Esophagus (tissue), 2 donors: ENCODE data around the gene AIPL1. TPM values are rescaled to one million over a fixed set of nuclear protein-coding genes. Genes with fewer than 3 reads are reported as not detected.

Experiments used
- H3K27ac ChIP-seq, 2 donors: one replicate each; pipeline ENCODE4 v1.5.1; 2013; ENCODE audit warnings: low read depth in 2 of 2, mild to moderate bottlenecking in 2 of 2, inconsistent platforms in 1 of 2, low read length in 1 of 2, moderate library complexity in 1 of 2
- H3K27me3 ChIP-seq, 2 donors: one replicate each; pipeline ENCODE4 v1.6.1; 2013; ENCODE audit warnings: low read length in 2 of 2, control low read depth in 1 of 2, mild to moderate bottlenecking in 1 of 2; ENCODE audit not compliant: insufficient read depth in 2 of 2, control insufficient read depth in 1 of 2
- H3K36me3 ChIP-seq, 2 donors: one replicate each; pipeline ENCODE4 v1.6.1; 2013; ENCODE audit warnings: low read length in 1 of 2; ENCODE audit not compliant: control insufficient read depth in 2 of 2, insufficient read depth in 2 of 2
- H3K4me1 ChIP-seq, 2 donors: one replicate each; pipeline ENCODE4 v1.6.1; 2013; ENCODE audit warnings: low read length in 1 of 2; ENCODE audit not compliant: control insufficient read depth in 2 of 2, insufficient read depth in 2 of 2
- H3K4me3 ChIP-seq, 2 donors: one replicate each; pipeline ENCODE4 v1.5.1; 2013; ENCODE audit warnings: low read length in 2 of 2, mild to moderate bottlenecking in 2 of 2, low read depth in 1 of 2, moderate library complexity in 1 of 2
- H3K9me3 ChIP-seq, 2 donors: one replicate each; pipeline ENCODE4 v1.6.1; 2013; ENCODE audit warnings: mild to moderate bottlenecking in 2 of 2, low read depth in 1 of 2, low read length in 1 of 2, moderate library complexity in 1 of 2; ENCODE audit not compliant: control insufficient read depth in 2 of 2, insufficient read depth in 1 of 2
- WGBS, 2 donors: extraction: QIAGEN DNeasy Blood & Tissue Kit; methylation state at CpG; one replicate each; pipeline ENCODE4 v1.1.7; 2013; 5-methylcytosine and 5-hydroxymethylcytosine counted together
- polyA plus RNA-seq, 2 donors: library from polyadenylated mRNA; stranded (reverse); fragments of 200-250 nt; gene quantifications; one replicate each; pipeline ENCODE4 v1.2.3, GENCODE V29; 2013
- donor health status: healthy with polysubstance abuse.
- donor health status: Bipolar disorder and iron deficiency.

The AIPL1 gene
- polyA plus RNA-seq, 2 donors = not detected

GRCh38 chr17:6408276-6408675 is 26.6 kb downstream of the AIPL1 start:
- Histone ChIP-seq H3K36me3 (no peaks in the 10 kb centered on the region), H3K4me3 (no peak overlapping the region), H3K4me1 (no peaks in the 10 kb centered on the region), H3K27me3 (no peaks in the 10 kb centered on the region), H3K27ac (no peak overlapping the region), H3K9me3 (no peaks in the 10 kb centered on the region)
- WGBS, 2 donors = 58 to 66% methylated on average over 6 of the region's 6 CpGs

DNA sequence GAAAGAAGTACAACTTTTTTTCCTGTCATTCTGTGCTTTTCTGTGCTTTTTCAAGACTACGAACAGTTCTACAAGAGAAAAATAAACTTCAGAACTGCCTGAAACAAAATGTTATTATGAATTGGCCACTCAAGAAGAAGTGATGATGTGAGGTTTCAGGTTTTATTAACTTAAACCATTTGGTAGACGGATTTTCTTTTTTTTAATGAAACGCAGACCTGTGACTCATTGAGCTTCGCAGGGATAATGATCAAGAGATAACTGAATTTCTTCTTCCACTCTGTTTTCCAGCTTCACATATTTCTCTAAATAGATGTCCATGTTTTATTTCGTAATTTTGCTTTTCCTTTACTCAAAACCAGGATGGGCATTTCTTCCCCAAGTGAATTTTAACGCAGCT is 32.7 kb downstream of the AIPL1 start:
- H3K4me1 ChIP-seq = no peaks in the 10 kb centered on the region
- H3K27ac ChIP-seq = no peak overlapping the region
- no peak overlapping the region for H3K4me3 ChIP-seq
- H3K36me3 ChIP-seq = no peaks in the 10 kb centered on the region
- H3K27me3 ChIP-seq = no peaks in the 10 kb centered on the region
- 77 to 83% methylated on average over 6 of the region's 6 CpGs for WGBS, 2 donors
- peaks cover 0 to 3% of the 10 kb centered on the region in 2 donors for H3K9me3 ChIP-seq

DNA sequence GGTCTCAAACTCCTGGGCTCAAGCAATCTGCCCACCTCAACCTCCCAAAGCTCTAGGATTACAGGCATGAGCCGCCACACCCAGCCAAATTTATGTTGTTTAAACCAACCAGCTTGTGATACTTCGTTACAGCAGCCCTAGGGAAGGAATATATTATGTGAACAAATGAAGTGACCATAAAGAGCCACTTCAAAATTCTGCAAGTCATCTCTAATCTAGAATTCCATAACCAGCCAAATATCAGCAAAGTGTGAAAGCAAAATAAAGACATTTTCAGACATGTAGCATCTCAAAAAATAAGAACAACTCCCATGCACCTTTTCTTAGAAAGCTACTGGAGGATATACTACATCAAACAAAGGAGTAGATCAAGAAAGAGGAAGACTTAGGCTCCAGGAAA is 36.0 kb downstream of the AIPL1 start:
- Histone ChIP-seq H3K4me1 (no peaks in the 10 kb centered on the region), H3K27ac (no peak overlapping the region), H3K36me3 (no peaks in the 10 kb centered on the region), H3K27me3 (no peaks in the 10 kb centered on the region), H3K4me3 (no peak overlapping the region), H3K9me3 (peaks cover 0 to 3% of the 10 kb centered on the region in 2 donors)
- WGBS, 2 donors = 52 to 67% methylated on average over 2 of the region's 2 CpGs

- no peaks in the 10 kb centered on the region for H3K36me3 ChIP-seq
- no peak overlapping the region for H3K27ac ChIP-seq
- H3K27me3 ChIP-seq = no peaks in the 10 kb centered on the region
- H3K9me3 ChIP-seq = no peaks in the 10 kb centered on the region
- WGBS, 2 donors = 35% methylated on average over 8 of the region's 8 CpGs
- no peaks in the 10 kb centered on the region for H3K4me1 ChIP-seq
- H3K4me3 ChIP-seq = no peak overlapping the region
Observed at GRCh38 chr17:6394055-6394606, 40.8 kb downstream of the AIPL1 start.

GRCh38 chr17:6393351-6393952 is 41.5 kb downstream of the AIPL1 start:
- 40 to 43% methylated on average over 15 of the region's 15 CpGs for WGBS, 2 donors

GRCh38 chr17:6392609-6393350 is 42.1 kb downstream of the AIPL1 start:
- no peak overlapping the region for H3K27ac ChIP-seq
- no peaks in the 10 kb centered on the region for H3K4me1 ChIP-seq
- H3K36me3 ChIP-seq = no peaks in the 10 kb centered on the region
- no peaks in the 10 kb centered on the region for H3K9me3 ChIP-seq
- no peak overlapping the region for H3K4me3 ChIP-seq
- H3K27me3 ChIP-seq = no peaks in the 10 kb centered on the region
- 30 to 31% methylated on average over 13 of the region's 13 CpGs for WGBS, 2 donors

More at GRCh38 chr17:6393351-6393952, 41.5 kb downstream of the AIPL1 start:
- no peak overlapping the region for H3K4me3 ChIP-seq
- H3K27ac ChIP-seq = no peak overlapping the region
- no peaks in the 10 kb centered on the region for H3K9me3 ChIP-seq
- no peaks in the 10 kb centered on the region for H3K27me3 ChIP-seq
- no peaks in the 10 kb centered on the region for H3K4me1 ChIP-seq
- H3K36me3 ChIP-seq = no peaks in the 10 kb centered on the region

DNA sequence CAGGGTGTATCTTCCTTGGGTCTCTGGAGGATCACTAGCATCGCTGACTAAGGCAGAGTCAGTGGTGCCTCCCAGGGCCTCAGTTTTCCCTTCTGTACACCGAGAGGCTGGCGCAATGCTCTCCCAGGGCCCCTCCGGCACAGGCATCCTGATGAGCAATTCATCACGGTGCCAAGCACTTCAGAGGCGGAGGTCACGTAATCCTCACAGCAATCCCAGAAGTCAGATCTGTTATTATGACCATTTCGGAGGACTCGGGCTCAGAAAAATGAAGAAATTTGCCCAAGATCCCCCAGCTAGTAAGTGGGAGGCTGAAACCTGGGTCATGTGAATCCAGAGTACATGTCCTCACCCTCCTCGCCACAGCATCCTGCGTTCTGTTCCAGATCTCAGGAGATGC is 46.5 kb downstream of the AIPL1 start:
- no peaks in the 10 kb centered on the region for H3K4me1 ChIP-seq
- peaks cover 0 to 3% of the 10 kb centered on the region in 2 donors for H3K9me3 ChIP-seq
- no peak overlapping the region for H3K4me3 ChIP-seq
- H3K27ac ChIP-seq = no peak overlapping the region
- WGBS, 2 donors = 76 to 83% methylated on average over 11 of the region's 11 CpGs
- no peaks in the 10 kb centered on the region for H3K36me3 ChIP-seq
- no peaks in the 10 kb centered on the region for H3K27me3 ChIP-seq

DNA sequence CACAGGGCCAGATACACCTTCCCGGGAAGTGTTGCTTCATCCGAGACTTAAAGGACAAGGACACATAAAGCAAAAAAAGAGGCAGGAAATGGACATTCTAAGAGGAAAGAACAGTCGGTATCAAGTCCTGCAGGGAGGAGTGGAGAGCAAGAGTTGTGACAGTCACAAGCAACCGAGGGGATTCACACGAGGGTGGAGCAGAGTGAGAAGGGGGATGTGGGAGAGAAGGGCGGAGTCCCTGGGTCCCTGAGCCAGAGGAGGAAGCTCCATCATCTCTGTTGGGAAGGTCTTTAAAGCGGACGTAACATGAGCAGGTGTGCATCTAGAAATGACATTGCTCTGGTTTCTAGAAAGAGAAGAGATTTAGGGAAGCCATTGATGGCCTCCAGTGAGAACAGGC is 47.1 kb downstream of the AIPL1 start:
- Histone ChIP-seq H3K9me3 (peaks cover 0 to 3% of the 10 kb centered on the region in 2 donors), H3K4me1 (no peaks in the 10 kb centered on the region), H3K27me3 (no peaks in the 10 kb centered on the region), H3K36me3 (no peaks in the 10 kb centered on the region), H3K27ac (no peak overlapping the region), H3K4me3 (no peak overlapping the region)
- 67 to 68% methylated on average over 8 of the region's 8 CpGs for WGBS, 2 donors

GRCh38 chr17:6387442-6387841 is 47.5 kb downstream of the AIPL1 start:
- H3K9me3 ChIP-seq = peaks cover 0 to 3% of the 10 kb centered on the region in 2 donors
- H3K36me3 ChIP-seq = no peaks in the 10 kb centered on the region
- no peaks in the 10 kb centered on the region for H3K4me1 ChIP-seq
- no peak overlapping the region for H3K27ac ChIP-seq
- no peaks in the 10 kb centered on the region for H3K27me3 ChIP-seq
- no peak overlapping the region for H3K4me3 ChIP-seq
- 77 to 84% methylated on average over 4 of the region's 4 CpGs for WGBS, 2 donors
